HepG2 (cell line): ENCODE data around the gene RIMBP2. TPM values are rescaled to one million over a fixed set of nuclear protein-coding genes. Genes with fewer than 3 reads are reported as not detected.
A peak's percentile ranks its signal among the peaks of the same experiment; 100 is the strongest.

Experiments used
- ATAC-seq: fragments of 200-7000 bp; cut with Tn5 transposase; 3 replicates; pipeline ENCODE4 v1.9.1; 2020; ENCODE audit warnings: mild to moderate bottlenecking, moderate library complexity
- BruUV-seq: library from RNA; stranded (reverse); fragments of 400-500 nt; replicated peaks from 2 replicates; lab custom pipeline; 2021; lab: Mats Ljungman, UMichigan
- CTCF ChIA-PET: fragments of 300-600 bp; formaldehyde crosslinking; extraction: SDS; loops from one replicate; lab custom pipeline; 2021; ENCODE audit warnings: low total read pairs, inconsistent platforms, low intra/inter-chr PET ratio; lab: Yijun Ruan, JAX
- POLR2A ChIA-PET: fragments of 350-600 bp; sonication (Branson Sonifier 250); formaldehyde crosslinking; loops from one replicate; lab custom pipeline; 2020; ENCODE audit warnings: antibody characterized with exemption, inconsistent platforms; lab: Yijun Ruan, JAX
- DNase-seq: peaks from one replicate; pipeline ENCODE4 v3.0.0-alpha.2; 2015; ENCODE audit warnings: low spot score
- FAIRE-seq: peaks from 3 replicates; lab custom pipeline; 2011; peaks lifted over from hg19 to GRCh38; lab: Jason Lieb, UNC
- H2AFZ ChIP-seq: one replicate; pipeline ENCODE4 v1.6.1; 2011; ENCODE audit warnings: low read length, inconsistent platforms
- H3K27ac ChIP-seq: fragments of 300-600 bp; 3 replicates; pipeline ENCODE4 v1.8.0; 2011; ENCODE audit warnings: mixed run types, mild to moderate bottlenecking, mixed read lengths, low read length, inconsistent platforms; ENCODE audit not compliant: insufficient read depth; ENCODE audit errors: extremely low read length
- H3K27me3 ChIP-seq, 2 experiments: fragments of 200-600 bp in 1 of 2; 2 replicates in 1 of 2; 3 replicates in 1 of 2; pipeline versions ENCODE4 v1.6.0 to v1.8.0; 2011; ENCODE audit warnings: low read length in 2 of 2, mild to moderate bottlenecking in 2 of 2, moderate library complexity in 2 of 2, inconsistent platforms in 1 of 2; ENCODE audit not compliant: insufficient read depth in 2 of 2, control insufficient read depth in 1 of 2
- H3K36me3 ChIP-seq, 2 experiments: fragments of 200-600 bp in 1 of 2; replicated peaks in 1 of 2; 2 replicates in 1 of 2; 3 replicates in 1 of 2; pipeline versions ENCODE4 v1.5.1 to v1.8.0; 2011; ENCODE audit warnings: low read length in 2 of 2, inconsistent platforms in 1 of 2; ENCODE audit not compliant: insufficient read depth in 2 of 2, control insufficient read depth in 1 of 2
- H3K4me1 ChIP-seq: 2 replicates; pipeline ENCODE4 v1.5.1; 2012; ENCODE audit warnings: low read length, inconsistent platforms; ENCODE audit not compliant: insufficient read depth
- H3K4me2 ChIP-seq: 2 replicates; pipeline ENCODE4 v1.6.0; 2011; ENCODE audit warnings: low read depth, low read length, inconsistent platforms
- H3K4me3 ChIP-seq, 3 experiments: fragments of 200-600 bp in 1 of 3; sonication (generic), shearing (Covaris generic) in 1 of 3; replicated peaks in 1 of 3; 2 replicates each; pipeline ENCODE4 v1.5.1; 2011 to 2016; ENCODE audit warnings: low read length in 3 of 3, inconsistent platforms in 2 of 3, low read depth in 2 of 3, mild to moderate bottlenecking in 2 of 3, control low read depth in 1 of 3, mixed read lengths in 1 of 3; ENCODE audit not compliant: insufficient read depth in 1 of 3
- H3K79me2 ChIP-seq: one replicate; pipeline ENCODE4 v1.6.1; 2011; ENCODE audit warnings: low read length, inconsistent platforms; ENCODE audit not compliant: insufficient read depth
- H3K9ac ChIP-seq: 2 replicates; pipeline ENCODE4 v1.6.0; 2011; ENCODE audit warnings: mild to moderate bottlenecking, low read depth, low read length, inconsistent platforms; ENCODE audit not compliant: insufficient read depth
- H3K9me3 ChIP-seq: 2 replicates; pipeline ENCODE4 v1.5.1; 2012; ENCODE audit warnings: mild to moderate bottlenecking, low read length
- H4K20me1 ChIP-seq: 2 replicates; pipeline ENCODE4 v1.6.0; 2011; ENCODE audit warnings: inconsistent platforms, mild to moderate bottlenecking, low read length, moderate library complexity; ENCODE audit not compliant: insufficient read depth
- ADNP ChIP-seq: sonication (generic); formaldehyde crosslinking; IDR thresholded peaks from 2 replicates; pipeline ENCODE4 v1.4.0; 2020; ENCODE audit warnings: missing genetic modification reagents
- ARNT ChIP-seq: fragments of 450-650 bp; IDR thresholded peaks from 2 replicates; pipeline ENCODE4 v1.6.1; 2017
- GFI1 ChIP-seq: sonication (generic); formaldehyde crosslinking; IDR thresholded peaks from 2 replicates; pipeline ENCODE4 v1.5.0; 2020; ENCODE audit warnings: missing genetic modification reagents, mild to moderate bottlenecking, borderline replicate concordance
- HNF4A ChIP-seq: sonication (generic); formaldehyde crosslinking; IDR thresholded peaks from 2 replicates; pipeline ENCODE4 v1.4.0; 2020; ENCODE audit warnings: missing genetic modification reagents
- HNF4G ChIP-seq, 2 experiments: sonication (generic) in 1 of 2; formaldehyde crosslinking in 1 of 2; IDR thresholded peaks; 2 replicates each; pipeline versions ENCODE4 v1.4.0 to v1.6.1; 2011 to 2020; ENCODE audit warnings: borderline replicate concordance in 2 of 2, low read depth in 2 of 2, mild to moderate bottlenecking in 2 of 2, low read length in 1 of 2, missing genetic modification reagents in 1 of 2, moderate library complexity in 1 of 2
- KLF12 ChIP-seq: sonication (generic); formaldehyde crosslinking; IDR thresholded peaks from 2 replicates; pipeline ENCODE4 v1.4.0; 2020; ENCODE audit warnings: missing genetic modification reagents, borderline replicate concordance
- MIER2 ChIP-seq: IDR thresholded peaks from 2 replicates; pipeline ENCODE4 v1.6.1; 2016; ENCODE audit warnings: missing biosample characterization, missing genetic modification reagents
- NONO ChIP-seq, 2 experiments: fragments of 450-650 bp in 1 of 2; sonication (generic) in 1 of 2; formaldehyde crosslinking in 1 of 2; IDR thresholded peaks in 1 of 2; conservative IDR thresholded peaks in 1 of 2; 2 replicates each; pipeline versions ENCODE4 v1.6.1 to v1.8.0; 2017 to 2022; ENCODE audit warnings: mild to moderate bottlenecking in 1 of 2, missing genetic modification reagents in 1 of 2, moderate library complexity in 1 of 2
- PBX2 ChIP-seq: IDR thresholded peaks from 2 replicates; pipeline ENCODE4 v1.6.1; 2016; ENCODE audit warnings: control low read depth
- SALL1 ChIP-seq: sonication (generic); formaldehyde crosslinking; IDR thresholded peaks from 2 replicates; pipeline ENCODE4 v1.8.0; 2022; ENCODE audit warnings: mild to moderate bottlenecking, missing genetic modification reagents
- TFAP4 ChIP-seq: sonication (generic); IDR thresholded peaks from 2 replicates; pipeline ENCODE4 v1.6.1; 2016; ENCODE audit warnings: low read depth, borderline replicate concordance
- ZBTB49 ChIP-seq: sonication (generic); formaldehyde crosslinking; IDR thresholded peaks from 2 replicates; pipeline ENCODE4 v1.4.0; 2020; ENCODE audit warnings: missing genetic modification reagents, borderline replicate concordance
- ZNF446 ChIP-seq: sonication (generic); formaldehyde crosslinking; IDR thresholded peaks from 2 replicates; pipeline ENCODE4 v1.5.0; 2020; ENCODE audit warnings: mild to moderate bottlenecking, missing genetic modification reagents
- ZNF629 ChIP-seq: sonication (generic); formaldehyde crosslinking; conservative IDR thresholded peaks from 2 replicates; pipeline ENCODE4 v1.5.0; 2020; ENCODE audit warnings: missing genetic modification reagents
- WGBS: methylation state at CpG from one replicate; pipeline ENCODE4 v1.1.6; 2017; ENCODE audit warnings: low lambda C conversion rate; 5-methylcytosine and 5-hydroxymethylcytosine counted together
- in situ Hi-C: cut with HindIII; loops from 2 replicates; pipeline ENCODE4 v1.10.0; 2017; ENCODE audit warnings: low pct_unique_long_range_greater_than_20kb; ENCODE audit not compliant: extremely low pct_ligation_motif_present
- intact Hi-C: fragments of 100-400 bp; cut with micrococcal nuclease; formaldehyde crosslinking; loops from one replicate; pipeline ENCODE4 v1.10.0; 2022; ENCODE audit not compliant: unreplicated experiment
- polyA plus RNA-seq, 8 experiments: library from polyadenylated mRNA; depleted of rRNA in 3 of 8; stranded (reverse) in 7 of 8; unstranded in 1 of 8; fragments of >200 nt; fragmentation: Illumina TruSeq in 4 of 8; extraction: Trizol in 4 of 8; gene quantifications; 2 replicates each; pipeline versions ENCODE4 v1.2.1 to v1.2.3, GENCODE V29; 2011 to 2016; ENCODE audit warnings: low read depth in 4 of 8, missing spikeins in 1 of 8, mixed read lengths in 1 of 8; ENCODE audit not compliant: insufficient read depth in 1 of 8
- total RNA-seq, 5 experiments: library from RNA; depleted of rRNA; stranded (reverse); fragments of >200 nt; fragmentation: Illumina TruSeq; extraction: Trizol; gene quantifications; 2 replicates each; pipeline ENCODE4 v1.2.3, GENCODE V29; 2016; ENCODE audit warnings: low read depth in 1 of 5

Gene RIMBP2
- total and polyA plus RNA-seq, 2 of the 13 experiments (the other 11 are each of a cell fraction or from before 2014, with no cell fraction given), result 0.03 TPM; not detected in 1

- no peak overlapping the region for H3K27ac ChIP-seq
- no peak for TF ChIP-seq ZBTB49
- TF ChIP-seq ZNF446 (CRISPR knock-in tag), result no peak
- TF ChIP-seq GFI1 (CRISPR knock-in tag), result peak; percentile 83
- no peak for TF ChIP-seq KLF12
- TF ChIP-seq NONO (IDR thresholded peaks at IDR 0.05), result no peak
- no peak for TF ChIP-seq NONO (CRISPR knock-in tag; conservative IDR thresholded peaks at IDR 0.05)
- TF ChIP-seq PBX2 (CRISPR knock-in tag), result peak; percentile 76
- peak; percentile 88 for TF ChIP-seq ZNF629
- TF ChIP-seq MIER2, result peak; percentile 35; the same call in 1 of the 2 replicates
- TF ChIP-seq SALL1, result peak; percentile 14; the same call in 1 of the 2 replicates
- TF ChIP-seq HNF4A (CRISPR knock-in tag), result peak; percentile 71
- TF ChIP-seq ARNT, result no peak
- TF ChIP-seq HNF4G (IDR thresholded peaks at IDR 0.05; ENCODE audit: borderline replicate concordance, low read depth, low read length), result peak; percentile 32; the same call in 1 of the 2 replicates
- TF ChIP-seq HNF4G (CRISPR knock-in tag; IDR thresholded peaks at IDR 0.05; ENCODE audit: borderline replicate concordance, low read depth), result no peak
- no peak for TF ChIP-seq ADNP (CRISPR knock-in tag)
- peak; percentile 79; the same call in 1 of the 2 replicates for TF ChIP-seq TFAP4
Observed at GRCh38 chr12:130559806-130560205, 156.3 kb downstream of the RIMBP2 start.

More at GRCh38 chr12:130559806-130560205, 156.3 kb downstream of the RIMBP2 start:
- intact Hi-C loops, result no loop called here
- ChIA-PET POLR2A (no interaction called here), CTCF (no interaction called here)
- Histone ChIP-seq H3K27me3 (peaks cover 4 to 30% of the 10 kb centered on the region in 2 experiments; a peak in 4 of 5 replicates), H3K36me3 (no peaks in the 10 kb centered on the region), H4K20me1 (no peaks in the 10 kb centered on the region), H3K4me2 (peak overlapping the region; percentile 44), H3K79me2 (no peaks in the 10 kb centered on the region), H3K9me3 (peaks cover 6% of the 10 kb centered on the region), H3K4me1 (peaks cover 13% of the 10 kb centered on the region), H3K9ac (no peak overlapping the region), H3K4me3 (no peak overlapping the region), H2AFZ (no peak overlapping the region)
- no TSS peak for BruUV-seq
- peak; percentile 24 for DNase-seq
- peak; percentile 74 for ATAC-seq
- FAIRE-seq, result no peak
- 6% methylated on average over 6 of the region's 7 CpGs for WGBS
- in situ Hi-C loops, result no loop called here
